ENCODE data around the gene SPATA20. TPM values are rescaled to one million over a fixed set of nuclear protein-coding genes. Genes with fewer than 3 reads are reported as not detected.

Gene SPATA20
- total RNA-seq, 2 experiments from 2014 or later = 10.2 to 10.3 TPM

GRCh38 chr17:50570528-50570927 lies 23.6 kb downstream of the SPATA20 start:
- peaks cover 15 to 18% of the 10 kb centered on the region in 2 experiments for H3K27me3 ChIP-seq (ENCODE audit: control insufficient read depth in 1 of 2, insufficient read depth in 2 of 2, low read length in 2 of 2)
- ATAC-seq (ENCODE audit: poor library complexity) = no peak
- DNase-seq = no peak
- peaks cover 4% of the 10 kb centered on the region for H3K4me1 ChIP-seq (ENCODE audit: insufficient read depth, low read length)
- peaks cover 39% of the 10 kb centered on the region for H3K27me3 Mint-ChIP-seq
- intact Hi-C loops (cut with DNase I, micrococcal nuclease) = no loop called here
- peaks cover 4% of the 10 kb centered on the region for H3K4me1 Mint-ChIP-seq (ENCODE audit: low read depth)
- no peak overlapping the region for H3K27ac Mint-ChIP-seq
- no peaks in the 10 kb centered on the region for H3K9me3 Mint-ChIP-seq
- TF ChIP-seq, protein P1, sequence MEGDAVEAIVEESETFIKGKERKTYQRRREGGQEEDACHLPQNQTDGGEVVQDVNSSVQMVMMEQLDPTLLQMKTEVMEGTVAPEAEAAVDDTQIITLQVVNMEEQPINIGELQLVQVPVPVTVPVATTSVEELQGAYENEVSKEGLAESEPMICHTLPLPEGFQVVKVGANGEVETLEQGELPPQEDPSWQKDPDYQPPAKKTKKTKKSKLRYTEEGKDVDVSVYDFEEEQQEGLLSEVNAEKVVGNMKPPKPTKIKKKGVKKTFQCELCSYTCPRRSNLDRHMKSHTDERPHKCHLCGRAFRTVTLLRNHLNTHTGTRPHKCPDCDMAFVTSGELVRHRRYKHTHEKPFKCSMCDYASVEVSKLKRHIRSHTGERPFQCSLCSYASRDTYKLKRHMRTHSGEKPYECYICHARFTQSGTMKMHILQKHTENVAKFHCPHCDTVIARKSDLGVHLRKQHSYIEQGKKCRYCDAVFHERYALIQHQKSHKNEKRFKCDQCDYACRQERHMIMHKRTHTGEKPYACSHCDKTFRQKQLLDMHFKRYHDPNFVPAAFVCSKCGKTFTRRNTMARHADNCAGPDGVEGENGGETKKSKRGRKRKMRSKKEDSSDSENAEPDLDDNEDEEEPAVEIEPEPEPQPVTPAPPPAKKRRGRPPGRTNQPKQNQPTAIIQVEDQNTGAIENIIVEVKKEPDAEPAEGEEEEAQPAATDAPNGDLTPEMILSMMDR (IDR thresholded peaks at IDR 0.05) = no peak
- no peaks in the 10 kb centered on the region for H3K36me3 Mint-ChIP-seq (ENCODE audit: low read depth)
- H3K36me3 ChIP-seq (ENCODE audit: insufficient read depth, low read length) = no peaks in the 10 kb centered on the region
- no peaks in the 10 kb centered on the region for H3K9me3 ChIP-seq (ENCODE audit: control insufficient read depth in 1 of 2, insufficient read depth in 1 of 2, low read length in 2 of 2)
- no peak overlapping the region for H3K4me3 Mint-ChIP-seq
- CTCF ChIA-PET = no interaction called here
- POLR2A ChIA-PET = no interaction called here
- H3K27ac ChIP-seq (ENCODE audit: low read depth in 1 of 2, low read length in 2 of 2) = no peak overlapping the region
- no peak overlapping the region for H3K4me3 ChIP-seq (ENCODE audit: low read length)

- TF ChIP-seq, protein P1 (IDR thresholded peaks at IDR 0.05) = no peak
- peaks cover 31% of the 10 kb centered on the region for H3K27me3 Mint-ChIP-seq
- no peak overlapping the region for H3K27ac Mint-ChIP-seq
- Histone ChIP-seq H3K4me3 (ENCODE audit: low read length) (no peak overlapping the region), H3K27me3 (ENCODE audit: control insufficient read depth in 1 of 2, insufficient read depth in 2 of 2, low read length in 2 of 2) (peaks cover 5 to 9% of the 10 kb centered on the region in 2 experiments), H3K36me3 (ENCODE audit: insufficient read depth, low read length) (no peaks in the 10 kb centered on the region), H3K4me1 (ENCODE audit: insufficient read depth, low read length) (no peaks in the 10 kb centered on the region), H3K27ac (ENCODE audit: low read depth in 1 of 2, low read length in 2 of 2) (no peak overlapping the region), H3K9me3 (ENCODE audit: control insufficient read depth in 1 of 2, insufficient read depth in 1 of 2, low read length in 2 of 2) (no peaks in the 10 kb centered on the region)
- no peak for DNase-seq
- no peaks in the 10 kb centered on the region for H3K9me3 Mint-ChIP-seq
- intact Hi-C loops (cut with DNase I, micrococcal nuclease) = no loop called here
- ChIA-PET POLR2A (no interaction called here), CTCF (no interaction called here)
- H3K4me3 Mint-ChIP-seq = no peak overlapping the region
- H3K36me3 Mint-ChIP-seq (ENCODE audit: low read depth) = no peaks in the 10 kb centered on the region
- H3K4me1 Mint-ChIP-seq (ENCODE audit: low read depth) = no peaks in the 10 kb centered on the region
- no peak for ATAC-seq (ENCODE audit: poor library complexity)
Measured at GRCh38 chr17:50571681-50572080, 24.7 kb downstream of the SPATA20 start.

DNA sequence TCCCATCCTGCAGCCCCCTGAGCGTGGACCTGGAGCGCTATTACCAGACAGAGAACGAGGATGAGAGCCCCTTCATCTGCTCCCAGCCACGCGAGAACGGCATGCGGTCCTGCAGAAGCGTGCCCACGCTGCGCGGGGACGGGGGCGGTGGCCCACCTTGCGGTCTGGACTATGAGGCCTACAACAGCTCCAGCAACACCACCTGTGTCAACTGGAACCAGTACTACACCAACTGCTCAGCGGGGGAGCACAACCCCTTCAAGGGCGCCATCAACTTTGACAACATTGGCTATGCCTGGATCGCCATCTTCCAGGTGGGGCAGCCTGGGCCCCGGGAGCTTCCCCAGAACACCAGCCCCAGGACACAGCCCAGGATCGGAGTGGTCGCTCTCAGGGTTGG lies 25.6 kb downstream of the SPATA20 start:
- H3K4me3 Mint-ChIP-seq = no peak overlapping the region
- no peaks in the 10 kb centered on the region for H3K9me3 ChIP-seq (ENCODE audit: control insufficient read depth in 1 of 2, insufficient read depth in 1 of 2, low read length in 2 of 2)
- CTCF ChIA-PET = no interaction called here

More for the DNA sequence above, 25.6 kb downstream of the SPATA20 start:
- no peak for ATAC-seq (ENCODE audit: poor library complexity)
- Histone ChIP-seq H3K4me3 (ENCODE audit: low read length) (no peak overlapping the region), H3K36me3 (ENCODE audit: insufficient read depth, low read length) (no peaks in the 10 kb centered on the region), H3K27ac (ENCODE audit: low read depth in 1 of 2, low read length in 2 of 2) (no peak overlapping the region), H3K4me1 (ENCODE audit: insufficient read depth, low read length) (no peaks in the 10 kb centered on the region), H3K27me3 (ENCODE audit: control insufficient read depth in 1 of 2, insufficient read depth in 2 of 2, low read length in 2 of 2) (peaks cover 0 to under 1% of the 10 kb centered on the region in 2 experiments)
- intact Hi-C loops (cut with DNase I, micrococcal nuclease) = no loop called here
- Mint-ChIP-seq H3K36me3 (ENCODE audit: low read depth) (no peaks in the 10 kb centered on the region), H3K27ac (no peak overlapping the region), H3K27me3 (peaks cover 29% of the 10 kb centered on the region), H3K9me3 (no peaks in the 10 kb centered on the region), H3K4me1 (ENCODE audit: low read depth) (no peaks in the 10 kb centered on the region)
- POLR2A ChIA-PET = no interaction called here
- DNase-seq = no peak
- TF ChIP-seq, protein P1 (IDR thresholded peaks at IDR 0.05) = no peak
